Measurements from ENCODE around the gene ALG13.
"Not testable (repeated sequence)": the region's sequence is repeated elsewhere in the genome, so short reads cannot be mapped to it uniquely, and the experiment has no call there.

ALG13 gene

DNA sequence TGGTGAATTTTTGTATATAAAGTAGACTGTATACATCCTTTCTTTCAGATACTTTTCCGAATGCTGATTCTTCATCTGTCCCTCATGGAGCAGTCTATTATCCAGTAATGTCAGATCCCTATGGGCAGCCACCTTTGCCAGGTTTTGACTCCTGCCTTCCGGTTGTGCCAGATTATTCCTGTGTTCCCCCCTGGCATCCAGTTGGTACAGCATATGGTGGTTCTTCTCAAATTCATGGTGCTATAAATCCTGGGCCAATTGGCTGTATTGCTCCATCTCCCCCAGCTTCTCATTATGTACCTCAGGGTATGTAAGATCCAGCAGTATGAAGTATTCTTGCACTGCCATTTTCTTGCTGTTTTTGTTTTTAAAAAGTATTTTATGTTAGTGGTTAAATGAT lies 78.7 kb downstream of the ALG13 start:
- Histone ChIP-seq H3K27ac (ENCODE audit: low read depth, low read length) (no peak overlapping the region), H3K9ac (ENCODE audit: low read depth, low read length) (no peak overlapping the region), H3K27me3 (ENCODE audit: insufficient read depth, low read length) (no peaks in the 10 kb centered on the region), H3K36me3 (ENCODE audit: insufficient read depth, low read length) (peaks cover 23% of the 10 kb centered on the region), H3K4me1 (ENCODE audit: insufficient read depth, low read length) (no peaks in the 10 kb centered on the region), H3K4me3 (ENCODE audit: low read length) (no peak overlapping the region), H3K9me3 (ENCODE audit: insufficient read depth, low read depth, low read length) (no peaks in the 10 kb centered on the region)
- 98% methylated on average over 2 of the region's 2 CpGs for WGBS

DNA sequence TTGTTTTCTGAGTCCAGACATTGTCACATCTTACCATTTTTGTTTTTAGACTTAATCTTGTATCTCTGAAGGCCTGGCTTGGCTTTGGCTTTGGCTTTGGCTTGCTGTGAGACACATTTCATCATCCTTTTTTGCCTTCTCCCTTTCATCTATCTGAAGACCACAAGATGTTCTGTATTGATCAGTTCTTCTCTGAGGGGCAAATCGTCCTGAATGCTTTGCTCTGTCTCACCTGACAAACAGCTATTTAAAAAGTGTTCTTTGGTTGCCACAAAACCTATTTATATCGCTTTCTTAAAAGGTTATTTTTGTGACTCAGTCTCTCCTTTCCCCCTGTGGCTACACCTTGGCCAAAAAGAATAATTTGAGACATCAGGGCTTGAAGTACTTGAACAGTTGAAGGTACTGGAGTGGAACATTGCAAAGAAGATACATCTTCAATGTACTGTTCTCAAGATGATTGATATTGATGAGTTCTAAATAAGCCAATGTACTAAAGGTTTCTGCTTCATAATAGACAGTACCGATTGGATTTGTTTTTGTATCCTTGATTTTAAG lies 80.7 kb downstream of the ALG13 start:
- Histone ChIP-seq H3K36me3 (ENCODE audit: insufficient read depth, low read length) (peaks cover 37% of the 10 kb centered on the region), H3K27me3 (ENCODE audit: insufficient read depth, low read length) (no peaks in the 10 kb centered on the region), H3K27ac (ENCODE audit: low read depth, low read length) (no peak overlapping the region), H3K9ac (ENCODE audit: low read depth, low read length) (no peak overlapping the region), H3K4me1 (ENCODE audit: insufficient read depth, low read length) (no peaks in the 10 kb centered on the region), H3K4me3 (ENCODE audit: low read length) (no peak overlapping the region), H3K9me3 (ENCODE audit: insufficient read depth, low read depth, low read length) (no peaks in the 10 kb centered on the region)
- 97% methylated on average over 2 of the region's 3 CpGs for WGBS

GRCh38 chrX:111778591-111778990 lies 97.6 kb downstream of the ALG13 start:
- H3K4me3 ChIP-seq (ENCODE audit: low read length) = no peak overlapping the region
- no peak overlapping the region for H3K9ac ChIP-seq (ENCODE audit: low read depth, low read length)
- H3K27me3 ChIP-seq (ENCODE audit: insufficient read depth, low read length) = no peaks in the 10 kb centered on the region
- no peaks in the 10 kb centered on the region for H3K9me3 ChIP-seq (ENCODE audit: insufficient read depth, low read depth, low read length)
- no CpG with 5 or more reads among the region's 1 CpG for WGBS
- H3K36me3 ChIP-seq (ENCODE audit: insufficient read depth, low read length) = no peaks in the 10 kb centered on the region
- no peaks in the 10 kb centered on the region for H3K4me1 ChIP-seq (ENCODE audit: insufficient read depth, low read length)
- H3K27ac ChIP-seq (ENCODE audit: low read depth, low read length) = no peak overlapping the region

GRCh38 chrX:111779582-111779981 lies 98.6 kb downstream of the ALG13 start:
- Histone ChIP-seq H3K27ac (ENCODE audit: low read depth, low read length) (no peak overlapping the region), H3K4me3 (ENCODE audit: low read length) (no peak overlapping the region), H3K4me1 (ENCODE audit: insufficient read depth, low read length) (no peaks in the 10 kb centered on the region), H3K36me3 (ENCODE audit: insufficient read depth, low read length) (no peaks in the 10 kb centered on the region), H3K9me3 (ENCODE audit: insufficient read depth, low read depth, low read length) (peaks cover 4% of the 10 kb centered on the region; the same call in 1 of the 2 replicates), H3K9ac (ENCODE audit: low read depth, low read length) (no peak overlapping the region), H3K27me3 (ENCODE audit: insufficient read depth, low read length) (no peaks in the 10 kb centered on the region)

GRCh38 chrX:111784667-111785066 lies 103.7 kb downstream of the ALG13 start:
- WGBS = 79% methylated on average over 7 of the region's 7 CpGs
- Histone ChIP-seq H3K27ac (ENCODE audit: low read depth, low read length) (no peak overlapping the region), H3K4me1 (ENCODE audit: insufficient read depth, low read length) (no peaks in the 10 kb centered on the region), H3K9ac (ENCODE audit: low read depth, low read length) (no peak overlapping the region), H3K36me3 (ENCODE audit: insufficient read depth, low read length) (no peaks in the 10 kb centered on the region), H3K4me3 (ENCODE audit: low read length) (no peak overlapping the region), H3K9me3 (ENCODE audit: insufficient read depth, low read depth, low read length) (peaks cover 4% of the 10 kb centered on the region; the same call in 1 of the 2 replicates), H3K27me3 (ENCODE audit: insufficient read depth, low read length) (no peaks in the 10 kb centered on the region)

DNA sequence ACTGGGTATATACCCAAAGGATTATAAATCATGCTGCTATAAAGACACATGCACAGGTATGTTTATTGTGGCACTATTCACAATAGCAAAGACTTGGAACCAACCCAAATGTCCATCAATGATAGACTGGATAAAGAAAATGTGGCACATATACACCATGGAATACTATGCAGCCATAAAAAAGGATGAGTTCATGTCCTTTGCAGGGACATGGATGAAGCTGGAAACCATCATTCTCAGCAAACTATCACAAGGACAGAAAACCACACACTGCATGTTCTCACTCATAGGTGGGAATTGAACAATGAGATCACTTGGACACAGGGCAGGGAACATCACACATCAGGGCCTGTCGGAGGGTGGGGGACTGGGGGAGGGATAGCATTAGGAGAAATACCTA lies 109.1 kb downstream of the ALG13 start:
- H3K36me3 ChIP-seq (ENCODE audit: insufficient read depth, low read length); H3K4me1 ChIP-seq (ENCODE audit: insufficient read depth, low read length); H3K27me3 ChIP-seq (ENCODE audit: insufficient read depth, low read length); H3K27ac ChIP-seq (ENCODE audit: low read depth, low read length); H3K4me3 ChIP-seq (ENCODE audit: low read length); H3K9ac ChIP-seq (ENCODE audit: low read depth, low read length); H3K9me3 ChIP-seq (ENCODE audit: insufficient read depth, low read depth, low read length): not testable (repeated sequence)
- no CpG with 5 or more reads among the region's 1 CpG for WGBS
